Measurements from ENCODE around the gene COL27A1. TPM values are rescaled to one million over a fixed set of nuclear protein-coding genes. Genes with fewer than 3 reads are reported as not detected.

Gene COL27A1
- total RNA-seq, 1 donor from 2014 or later: 4.3 TPM

- H3K9me3 ChIP-seq (ENCODE audit: low read depth): no peaks in the 10 kb centered on the region
- TF ChIP-seq EZH2phosphoT487 (IDR thresholded peaks at IDR 0.05) (no peak), EZH2 (IDR thresholded peaks at IDR 0.05) (no peak)
- no peaks in the 10 kb centered on the region for H3K36me3 ChIP-seq
- peaks cover 6% of the 10 kb centered on the region for H3K36me3 Mint-ChIP-seq
- H3K27ac Mint-ChIP-seq: peak overlapping the region; percentile 86
- DNase-seq (ENCODE audit: low spot score): no peak
- H2AFZ ChIP-seq (replicated peaks): no peak overlapping the region
- no peaks in the 10 kb centered on the region for H3K27me3 ChIP-seq
- no peaks in the 10 kb centered on the region for H3K9me3 Mint-ChIP-seq
- H3K4me3 ChIP-seq: no peak overlapping the region
- peaks cover 18% of the 10 kb centered on the region for H3F3A ChIP-seq (ENCODE audit: low read depth)
- no peak overlapping the region for H3K9ac ChIP-seq
- H3K4me1 ChIP-seq: peaks cover 21% of the 10 kb centered on the region
- no peaks in the 10 kb centered on the region for H3K79me2 ChIP-seq (ENCODE audit: low read depth)
- H3K27ac ChIP-seq: no peak overlapping the region
- H3K4me3 Mint-ChIP-seq: no peak overlapping the region
- peaks cover 15% of the 10 kb centered on the region for H4K20me1 ChIP-seq (ENCODE audit: low read depth)
- H3K27me3 Mint-ChIP-seq (ENCODE audit: insufficient read depth, low read depth): peaks cover 5% of the 10 kb centered on the region
- H3K4me1 Mint-ChIP-seq: peaks cover 86% of the 10 kb centered on the region
- H3K4me2 ChIP-seq: no peak overlapping the region
Measured at GRCh38 chr9:114172981-114173833, 17.9 kb downstream of the COL27A1 start.

- Mint-ChIP-seq H3K27me3 (ENCODE audit: insufficient read depth, low read depth) (peaks cover 7% of the 10 kb centered on the region), H3K9me3 (no peaks in the 10 kb centered on the region), H3K27ac (peak overlapping the region; percentile 60), H3K4me1 (peaks cover 75% of the 10 kb centered on the region), H3K4me3 (no peak overlapping the region), H3K36me3 (peaks cover 1% of the 10 kb centered on the region)
- Histone ChIP-seq H3K79me2 (ENCODE audit: low read depth) (no peaks in the 10 kb centered on the region), H4K20me1 (ENCODE audit: low read depth) (peaks cover 15% of the 10 kb centered on the region), H3K9ac (no peak overlapping the region), H3K4me3 (no peak overlapping the region), H2AFZ (replicated peaks) (no peak overlapping the region), H3K9me3 (ENCODE audit: low read depth) (no peaks in the 10 kb centered on the region), H3K27me3 (no peaks in the 10 kb centered on the region), H3K27ac (no peak overlapping the region), H3F3A (ENCODE audit: low read depth) (peaks cover 18% of the 10 kb centered on the region), H3K4me2 (no peak overlapping the region), H3K4me1 (peaks cover 21% of the 10 kb centered on the region), H3K36me3 (no peaks in the 10 kb centered on the region)
- TF ChIP-seq EZH2phosphoT487 (IDR thresholded peaks at IDR 0.05) (no peak), CTCF (IDR thresholded peaks at IDR 0.05) (no peak), EZH2 (IDR thresholded peaks at IDR 0.05) (no peak)
- no peak for DNase-seq (ENCODE audit: low spot score)
Measured at GRCh38 chr9:114174557-114174875, 19.2 kb downstream of the COL27A1 start.

GRCh38 chr9:114174876-114175771 lies 19.8 kb downstream of the COL27A1 start:
- Histone ChIP-seq H3K79me2 (ENCODE audit: low read depth) (no peaks in the 10 kb centered on the region), H3K27me3 (no peaks in the 10 kb centered on the region), H3K4me1 (peaks cover 16% of the 10 kb centered on the region), H3K4me2 (no peak overlapping the region), H4K20me1 (ENCODE audit: low read depth) (peaks cover 15% of the 10 kb centered on the region), H3K4me3 (no peak overlapping the region), H3K36me3 (no peaks in the 10 kb centered on the region), H3K9ac (no peak overlapping the region), H2AFZ (replicated peaks) (no peak overlapping the region), H3K27ac (no peak overlapping the region), H3F3A (ENCODE audit: low read depth) (peaks cover 18% of the 10 kb centered on the region), H3K9me3 (ENCODE audit: low read depth) (no peaks in the 10 kb centered on the region)
- H3K9me3 Mint-ChIP-seq: no peaks in the 10 kb centered on the region
- no peak for TF ChIP-seq EZH2 (IDR thresholded peaks at IDR 0.05)
- no peak for TF ChIP-seq EZH2phosphoT487 (IDR thresholded peaks at IDR 0.05)
- TF ChIP-seq CTCF (IDR thresholded peaks at IDR 0.05): no peak
- H3K4me3 Mint-ChIP-seq: no peak overlapping the region
- peak overlapping the region; percentile 76 for H3K27ac Mint-ChIP-seq
- peaks cover 69% of the 10 kb centered on the region for H3K4me1 Mint-ChIP-seq
- H3K36me3 Mint-ChIP-seq: peaks cover 1% of the 10 kb centered on the region
- no peak for DNase-seq (ENCODE audit: low spot score)
- H3K27me3 Mint-ChIP-seq (ENCODE audit: insufficient read depth, low read depth): peaks cover 7% of the 10 kb centered on the region
